GM19395 (cell line): ENCODE results near the gene MCOLN1.

ENCODE experiments used
- ATAC-seq: cut with Tn5 transposase; IDR thresholded peaks from one replicate; pipeline ENCODE4 v1.9.1; 2021; ENCODE audit warnings: mild to moderate bottlenecking, moderate library complexity; ENCODE audit not compliant: unreplicated experiment

MCOLN1 gene

DNA sequence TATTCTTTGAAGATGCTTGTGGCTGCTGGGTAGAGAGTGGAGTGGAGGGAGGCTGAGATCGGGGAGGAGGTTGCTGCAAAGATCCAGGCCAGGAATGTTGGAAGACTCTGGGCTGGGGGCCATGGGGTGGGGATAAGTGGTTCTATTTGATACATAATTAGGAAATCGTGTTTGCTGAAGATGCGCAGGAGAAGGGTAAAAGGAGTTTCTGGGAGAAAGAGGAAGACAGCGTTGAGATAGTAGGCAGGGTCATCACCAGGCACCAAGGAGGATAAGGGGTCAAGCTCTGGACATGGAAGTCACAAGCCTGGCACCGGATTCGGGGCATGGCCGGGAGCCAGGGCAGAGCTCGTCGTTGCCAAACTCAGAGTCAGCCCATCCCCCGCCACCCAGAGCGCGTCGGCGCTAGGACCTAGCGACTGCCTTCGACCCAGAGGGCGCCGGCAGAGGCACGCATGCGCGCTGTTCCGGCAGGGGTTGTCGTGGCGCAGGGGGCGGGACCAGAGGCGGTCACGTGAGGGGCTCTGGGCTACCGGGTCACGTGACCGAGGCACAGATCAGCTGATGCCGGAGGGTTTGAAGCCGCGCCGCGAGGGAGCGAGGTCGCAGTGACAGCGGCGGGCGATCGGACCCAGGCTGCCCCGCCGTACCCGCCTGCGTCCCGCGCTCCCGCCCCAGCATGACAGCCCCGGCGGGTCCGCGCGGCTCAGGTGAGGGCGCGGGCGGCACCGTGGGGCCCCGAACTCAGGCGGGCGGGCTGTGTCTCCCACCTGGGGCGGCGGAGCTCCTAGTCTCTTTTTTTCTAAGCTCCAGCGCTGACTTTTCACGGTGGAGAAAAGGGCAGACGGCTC is at the start of gene MCOLN1:
TSS of gene MCOLN1 (plus strand) at position 553 of the 851 bp plus-strand sequence. CDS start at position 680, 127 bp downstream.
- peak; percentile 69 for ATAC-seq

- ATAC-seq: no peak
These were observed 46.8 kb upstream of the MCOLN1 start for GRCh38 chr19:7475665-7476064.

DNA sequence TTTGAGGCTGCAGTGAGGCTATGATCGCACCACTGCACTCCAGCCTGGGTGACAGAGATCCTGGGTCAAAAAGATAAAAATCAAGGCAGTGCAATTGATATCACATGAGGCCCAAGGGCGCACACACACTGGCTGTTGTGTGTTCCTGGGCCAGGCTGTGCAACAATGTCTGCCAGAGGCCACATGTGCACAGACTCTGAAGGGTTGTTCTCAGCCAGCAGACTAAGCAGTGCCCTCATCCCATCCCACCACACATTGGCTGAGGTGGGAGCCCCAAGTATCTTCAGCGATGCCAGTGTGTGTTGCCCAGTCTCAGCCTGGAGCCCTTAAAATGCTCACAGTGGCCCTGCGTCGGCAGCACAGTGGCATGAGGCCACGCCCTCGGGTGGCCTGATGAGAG is 46.2 kb upstream of the MCOLN1 start:
- no peak for ATAC-seq

DNA sequence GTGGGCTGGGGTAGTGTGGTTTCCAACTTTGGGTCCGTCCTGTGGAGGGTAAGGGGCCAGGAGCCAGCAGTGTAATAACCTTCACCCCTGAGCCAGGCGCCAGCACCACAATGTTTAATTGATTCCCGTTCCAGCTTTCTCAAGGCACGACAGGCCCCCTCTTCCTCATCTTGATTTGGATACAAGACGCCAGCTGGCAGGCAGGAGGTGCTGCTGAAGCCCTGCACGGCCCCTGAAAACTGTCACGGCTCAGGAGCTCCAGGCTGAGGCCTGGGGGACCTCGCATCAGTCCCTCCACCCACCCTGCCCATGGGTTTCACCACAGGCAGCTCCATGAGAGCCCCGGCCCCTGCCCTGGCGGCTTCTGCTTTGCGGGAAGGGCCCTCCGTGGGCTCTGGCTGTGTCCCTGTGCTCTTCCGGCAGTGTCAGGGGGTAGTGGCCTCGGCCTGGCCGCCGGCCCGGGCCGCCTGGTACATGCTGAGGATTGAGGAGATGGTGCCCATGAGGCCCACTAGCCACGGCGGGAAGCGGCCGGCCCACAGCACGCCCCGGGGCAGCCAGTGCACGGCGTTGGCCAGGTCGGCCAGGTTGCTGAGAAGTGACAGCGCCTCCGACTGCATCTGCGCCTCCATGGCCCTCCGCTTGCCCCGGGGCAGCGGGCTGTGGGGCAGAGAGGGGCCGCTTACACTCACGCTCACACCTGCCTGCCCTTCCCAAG is 45.5 kb upstream of the MCOLN1 start:
- ATAC-seq: no peak

GRCh38 chr19:7477758-7478157 is 44.7 kb upstream of the MCOLN1 start:
- no peak for ATAC-seq

GRCh38 chr19:7478173-7478842 is 44.1 kb upstream of the MCOLN1 start:
- ATAC-seq: no peak

- no peak for ATAC-seq
These were observed 43.6 kb upstream of the MCOLN1 start for GRCh38 chr19:7478843-7479227.

DNA sequence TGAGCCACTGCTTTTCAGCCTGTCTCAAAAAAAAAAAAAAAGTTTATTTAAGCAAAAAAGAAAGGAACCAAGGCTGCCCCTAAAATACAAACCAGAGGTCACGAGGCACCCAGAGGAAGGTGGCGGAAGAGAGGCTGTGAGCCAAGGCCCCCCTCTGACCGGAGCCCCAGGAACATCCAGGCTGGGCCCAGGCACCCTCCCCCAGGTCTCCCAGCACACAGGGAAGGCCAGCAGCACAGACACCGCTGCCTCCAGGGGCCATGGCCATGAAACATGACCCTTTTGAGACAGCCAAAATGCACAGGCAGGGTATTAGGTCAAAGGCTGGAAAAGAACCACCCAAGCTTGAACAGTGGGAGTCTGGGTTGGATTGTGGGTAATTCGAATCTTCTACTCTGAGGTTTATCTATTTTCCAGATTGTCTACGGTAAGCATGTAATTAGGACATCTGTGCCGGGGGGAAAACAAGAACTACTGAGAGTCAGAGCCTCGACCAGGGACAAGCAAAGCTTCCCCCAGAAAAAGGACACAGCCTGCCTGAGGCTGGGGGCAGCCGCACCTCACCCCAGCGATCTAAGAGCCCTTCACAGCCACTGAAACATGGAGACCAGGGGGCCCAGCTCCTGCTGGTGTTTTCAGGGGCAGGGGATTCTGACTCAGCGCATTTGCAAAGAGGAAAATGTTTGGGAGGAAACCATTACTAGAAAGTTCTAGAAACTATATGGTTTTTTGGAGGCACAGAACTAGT is 42.0 kb upstream of the MCOLN1 start:
- no peak for ATAC-seq

DNA sequence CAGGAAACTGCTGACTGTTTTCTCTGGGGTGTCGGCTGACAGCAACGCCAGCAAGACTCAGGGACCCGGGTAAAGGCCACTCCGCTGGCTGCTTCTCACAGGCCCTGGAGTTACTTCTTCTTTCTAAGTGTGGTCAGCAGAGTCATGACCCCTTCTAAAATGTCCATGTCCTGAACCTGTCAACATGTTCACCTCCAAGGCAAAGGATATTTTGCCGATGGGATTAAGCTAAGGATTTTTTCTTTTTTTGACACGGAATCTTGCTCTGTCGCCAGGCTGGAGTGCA is 41.5 kb upstream of the MCOLN1 start:
- ATAC-seq: no peak

DNA sequence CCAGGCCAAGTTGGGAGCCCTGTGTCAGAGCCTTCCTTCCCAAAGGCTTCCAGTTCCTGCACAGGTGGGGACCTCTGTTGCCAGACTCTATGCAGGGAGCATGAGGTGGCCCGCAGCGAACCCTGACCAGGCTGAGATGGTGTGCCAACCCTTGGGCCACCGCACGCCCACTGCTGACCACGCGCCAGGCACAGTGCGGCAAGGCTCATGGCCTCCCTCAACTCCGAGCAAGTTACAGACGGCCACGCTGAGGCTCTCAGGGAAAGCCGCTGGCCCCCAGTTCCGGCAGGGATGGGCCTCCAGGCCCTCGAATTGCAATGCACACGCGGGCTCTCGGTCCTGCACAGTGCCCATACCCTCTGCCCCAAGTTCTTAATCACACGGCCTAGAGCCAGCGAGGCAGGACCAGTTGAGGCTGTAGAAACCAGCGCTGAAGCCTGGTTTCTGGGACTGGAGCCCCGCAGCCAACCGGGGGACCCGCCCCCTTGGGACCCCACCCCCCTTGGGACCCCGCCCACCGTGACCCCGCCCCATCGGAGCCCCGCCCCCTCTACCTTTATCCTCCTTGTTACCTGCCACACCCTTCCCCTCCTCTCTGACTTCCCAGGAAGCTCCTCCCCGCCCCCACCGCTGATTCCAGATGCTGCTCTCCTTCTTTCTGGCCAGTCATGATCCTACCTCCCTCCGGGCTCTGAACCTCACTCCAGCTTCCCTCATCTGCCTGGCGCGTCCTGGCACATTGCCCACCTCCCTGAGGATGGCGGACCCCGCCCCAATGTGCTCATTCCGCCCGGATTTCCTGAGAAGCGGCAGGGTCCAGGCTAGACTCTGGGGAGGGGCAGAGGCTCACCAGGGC is 39.6 kb upstream of the MCOLN1 start:
- ATAC-seq: no peak

GRCh38 chr19:7483720-7484201 is 38.7 kb upstream of the MCOLN1 start:
- ATAC-seq: no peak

GRCh38 chr19:7486923-7487322 is 35.5 kb upstream of the MCOLN1 start:
- ATAC-seq: no peak

- ATAC-seq: no peak
These were observed 33.6 kb upstream of the MCOLN1 start, which contains the start of gene PEX11G for GRCh38 chr19:7488736-7489353. Gene PEX11G (minus strand): TSS chr19:7489035. CDS start chr19:7489010, 25 bp downstream.

GRCh38 chr19:7489609-7490044 is 32.8 kb upstream of the MCOLN1 start:
- no peak for ATAC-seq

- no peak for ATAC-seq
These were observed 30.3 kb upstream of the MCOLN1 start for GRCh38 chr19:7492142-7492541.

- ATAC-seq: no peak
These were observed 29.9 kb upstream of the MCOLN1 start for GRCh38 chr19:7492558-7492957.

- ATAC-seq: no peak
These were observed 27.9 kb upstream of the MCOLN1 start for GRCh38 chr19:7494416-7495098.

- ATAC-seq: no peak
These were observed 25.1 kb upstream of the MCOLN1 start for GRCh38 chr19:7497292-7497691.
